ENCODE measurements around the gene ARHGAP23. TPM values are rescaled to one million over a fixed set of nuclear protein-coding genes. Genes with fewer than 3 reads are reported as not detected.
A peak's percentile ranks its signal among the peaks of the same experiment; 100 is the strongest.

ARHGAP23 gene
- total and polyA plus RNA-seq, 10 donors = 7.5 to 250 (median 67.0) TPM

GRCh38 chr17:38421171-38421841, 7.0 kb upstream of the ARHGAP23 start:
- Histone ChIP-seq H3K27ac (peak overlapping the region in 6 of 8 donors; percentile 15 to 54 (median 42)), H3K36me3 (no peaks in the 10 kb centered on the region), H3K9me3 (no peaks in the 10 kb centered on the region), H3K4me1 (peaks cover 6 to 86% (median 52%) of the 10 kb centered on the region in 6 donors), H3K4me3 (no peak overlapping the region), H3K27me3 (replicated peaks in 1 of 7) (peaks cover 0 to 100% (median 21%) of the 10 kb centered on the region in 7 donors)
- DNase-seq = no peak
- no peak for TF ChIP-seq CTCF (IDR thresholded peaks at IDR 0.05 in 8 of 11, conservative IDR thresholded peaks at IDR 0.05 in 3 of 11)
- no peak for TF ChIP-seq POLR2A (IDR thresholded peaks at IDR 0.05)
- TF ChIP-seq POLR2AphosphoS5 (IDR thresholded peaks at IDR 0.05) = no peak
- intact Hi-C loops (cut with DNase I; ENCODE audit: low total_unique reads) = loop anchor here (10.0 kb wide), 1 partner anchor 63 kb away; no protein-coding TSS in a partner anchor
- 27 to 43% (median 40%) methylated on average over 14 of the region's 14 CpGs for WGBS, 5 donors

- H3K36me3 ChIP-seq = no peaks in the 10 kb centered on the region
- H3K27ac ChIP-seq = peak overlapping the region in 5 of 8 donors; percentile 15 to 54 (median 46)
- intact Hi-C loops (cut with DNase I; ENCODE audit: low total_unique reads) = loop anchor here (10.0 kb wide), 1 partner anchor 63 kb away; no protein-coding TSS in a partner anchor
- H3K4me3 ChIP-seq = no peak overlapping the region
- peaks cover 8 to 85% (median 57%) of the 10 kb centered on the region in 6 donors for H3K4me1 ChIP-seq
- no peak for TF ChIP-seq POLR2AphosphoS5 (IDR thresholded peaks at IDR 0.05)
- TF ChIP-seq POLR2A (IDR thresholded peaks at IDR 0.05) = no peak
- TF ChIP-seq CTCF (IDR thresholded peaks at IDR 0.05 in 8 of 11, conservative IDR thresholded peaks at IDR 0.05 in 3 of 11) = no peak
- H3K9me3 ChIP-seq = no peaks in the 10 kb centered on the region
- WGBS, 5 donors = 74 to 87% (median 77%) methylated on average over 11 to 17 of the region's 17 CpGs
- DNase-seq = no peak
- H3K27me3 ChIP-seq (replicated peaks in 1 of 7) = peaks cover 0 to 99% (median 21%) of the 10 kb centered on the region in 7 donors
These were observed 6.1 kb upstream of the ARHGAP23 start for GRCh38 chr17:38421871-38422827.

GRCh38 chr17:38424297-38424972, 3.8 kb upstream of the ARHGAP23 start:
- H3K9me3 ChIP-seq = no peaks in the 10 kb centered on the region
- no peak overlapping the region for H3K4me3 ChIP-seq
- peak overlapping the region; percentile 39 to 90 (median 86) for H3K27ac ChIP-seq
- H3K27me3 ChIP-seq (replicated peaks in 1 of 7) = peaks cover 0 to 98% (median 8%) of the 10 kb centered on the region in 7 donors
- H3K4me1 ChIP-seq = peaks cover 16 to 84% (median 62%) of the 10 kb centered on the region in 6 donors
- 49 to 64% (median 54%) methylated on average over 6 of the region's 6 CpGs for WGBS, 5 donors
- no peaks in the 10 kb centered on the region for H3K36me3 ChIP-seq
- TF ChIP-seq POLR2A (IDR thresholded peaks at IDR 0.05) (no peak), POLR2AphosphoS5 (IDR thresholded peaks at IDR 0.05) (no peak), CTCF (IDR thresholded peaks at IDR 0.05 in 8 of 11, conservative IDR thresholded peaks at IDR 0.05 in 3 of 11) (no peak)
- no peak for DNase-seq
- intact Hi-C loops (cut with DNase I; ENCODE audit: low total_unique reads) = loop anchor here (10.0 kb wide), 1 partner anchor 60 kb away; no protein-coding TSS in a partner anchor
